ENCODE data around the gene NIP7. TPM values are rescaled to one million over a fixed set of nuclear protein-coding genes. Genes with fewer than 3 reads are reported as not detected.

Gene NIP7
- total RNA-seq, 1 experiment from 2014 or later: 62.8 TPM

DNA sequence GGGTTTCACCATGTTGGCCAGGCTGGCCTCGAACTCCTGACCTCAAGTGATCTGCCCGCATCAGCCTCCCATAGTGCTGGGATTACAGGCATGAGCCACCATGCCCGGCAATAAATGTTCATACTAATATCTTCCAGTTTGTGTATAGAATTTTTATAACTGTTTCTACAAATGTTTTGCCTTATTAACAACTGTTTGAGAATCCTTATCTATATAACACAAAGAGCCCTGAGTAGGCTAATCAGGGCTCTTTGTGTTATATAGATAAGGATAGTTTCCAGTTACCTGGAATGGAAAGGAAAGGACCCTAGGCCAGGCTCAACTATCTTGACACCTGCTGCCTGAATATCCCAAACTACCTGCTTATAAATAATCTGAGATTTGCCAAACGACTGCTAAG is 29.3 kb downstream of the NIP7 start:
- H3K79me2 ChIP-seq (ENCODE audit: insufficient read depth, low read length): peaks cover 46% of the 10 kb centered on the region
- H3K9me2 ChIP-seq (ENCODE audit: insufficient read depth): no peaks in the 10 kb centered on the region
- H3K27ac ChIP-seq (ENCODE audit: low read depth, low read length): no peak overlapping the region
- H3K36me3 ChIP-seq (ENCODE audit: control insufficient read depth in 1 of 2, insufficient read depth in 2 of 2, low read length in 2 of 2): peaks cover 71 to 82% of the 10 kb centered on the region in 2 experiments
- no peak overlapping the region for H3K9ac ChIP-seq (ENCODE audit: low read length)
- H4K20me1 ChIP-seq (ENCODE audit: insufficient read depth): peaks cover 9% of the 10 kb centered on the region; the same call in 1 of the 2 replicates
- CTCF ChIA-PET: no interaction called here
- H2AFZ ChIP-seq (ENCODE audit: low read depth, low read length, poor library complexity, severe bottlenecking): no peak overlapping the region
- ATAC-seq (no peak), DNase-seq (ENCODE audit: low read depth, low spot score) (no peak)
- no peaks in the 10 kb centered on the region for H3K27me3 ChIP-seq (ENCODE audit: insufficient read depth, low read length)
- H3K4me2 ChIP-seq (ENCODE audit: low read length): no peak overlapping the region
- RAD21 ChIA-PET (ENCODE audit: low non-redundant PET in 1 of 2, low total read pairs in 2 of 2, uncharacterized antibody in 2 of 2, unreplicated experiment in 2 of 2): no interaction called here
- no peak for TF ChIP-seq EZH2phosphoT487 (IDR thresholded peaks at IDR 0.05; ENCODE audit: borderline replicate concordance)
- TF ChIP-seq, protein P1, sequence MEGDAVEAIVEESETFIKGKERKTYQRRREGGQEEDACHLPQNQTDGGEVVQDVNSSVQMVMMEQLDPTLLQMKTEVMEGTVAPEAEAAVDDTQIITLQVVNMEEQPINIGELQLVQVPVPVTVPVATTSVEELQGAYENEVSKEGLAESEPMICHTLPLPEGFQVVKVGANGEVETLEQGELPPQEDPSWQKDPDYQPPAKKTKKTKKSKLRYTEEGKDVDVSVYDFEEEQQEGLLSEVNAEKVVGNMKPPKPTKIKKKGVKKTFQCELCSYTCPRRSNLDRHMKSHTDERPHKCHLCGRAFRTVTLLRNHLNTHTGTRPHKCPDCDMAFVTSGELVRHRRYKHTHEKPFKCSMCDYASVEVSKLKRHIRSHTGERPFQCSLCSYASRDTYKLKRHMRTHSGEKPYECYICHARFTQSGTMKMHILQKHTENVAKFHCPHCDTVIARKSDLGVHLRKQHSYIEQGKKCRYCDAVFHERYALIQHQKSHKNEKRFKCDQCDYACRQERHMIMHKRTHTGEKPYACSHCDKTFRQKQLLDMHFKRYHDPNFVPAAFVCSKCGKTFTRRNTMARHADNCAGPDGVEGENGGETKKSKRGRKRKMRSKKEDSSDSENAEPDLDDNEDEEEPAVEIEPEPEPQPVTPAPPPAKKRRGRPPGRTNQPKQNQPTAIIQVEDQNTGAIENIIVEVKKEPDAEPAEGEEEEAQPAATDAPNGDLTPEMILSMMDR (IDR thresholded peaks at IDR 0.05 in 2 of 3, conservative IDR thresholded peaks at IDR 0.05 in 1 of 3; ENCODE audit: borderline replicate concordance in 1 of 3, insufficient read depth in 1 of 3, low read depth in 2 of 3, low read length in 2 of 3): no peak
- no peak for TF ChIP-seq ZFX (IDR thresholded peaks at IDR 0.05)
- TF ChIP-seq SIN3A (IDR thresholded peaks at IDR 0.05; ENCODE audit: low read depth): no peak
- TF ChIP-seq ELF1 (IDR thresholded peaks at IDR 0.05; ENCODE audit: borderline replicate concordance, low read depth): no peak
- no peak for TF ChIP-seq SRF (IDR thresholded peaks at IDR 0.05; ENCODE audit: low read depth)
- TF ChIP-seq, protein P2, sequence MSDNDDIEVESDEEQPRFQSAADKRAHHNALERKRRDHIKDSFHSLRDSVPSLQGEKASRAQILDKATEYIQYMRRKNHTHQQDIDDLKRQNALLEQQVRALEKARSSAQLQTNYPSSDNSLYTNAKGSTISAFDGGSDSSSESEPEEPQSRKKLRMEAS (IDR thresholded peaks at IDR 0.05): no peak
- no peak for TF ChIP-seq RAD21 (IDR thresholded peaks at IDR 0.05; ENCODE audit: low read depth)
- no peak for TF ChIP-seq CEBPB (IDR thresholded peaks at IDR 0.05; ENCODE audit: low read depth)
- TF ChIP-seq TCF7L2 (IDR thresholded peaks at IDR 0.05; ENCODE audit: borderline replicate concordance, extremely low read depth, insufficient read depth, insufficient read length): no peak
- no peak for TF ChIP-seq SP1 (IDR thresholded peaks at IDR 0.05; ENCODE audit: low read depth)
- TF ChIP-seq, protein P3, sequence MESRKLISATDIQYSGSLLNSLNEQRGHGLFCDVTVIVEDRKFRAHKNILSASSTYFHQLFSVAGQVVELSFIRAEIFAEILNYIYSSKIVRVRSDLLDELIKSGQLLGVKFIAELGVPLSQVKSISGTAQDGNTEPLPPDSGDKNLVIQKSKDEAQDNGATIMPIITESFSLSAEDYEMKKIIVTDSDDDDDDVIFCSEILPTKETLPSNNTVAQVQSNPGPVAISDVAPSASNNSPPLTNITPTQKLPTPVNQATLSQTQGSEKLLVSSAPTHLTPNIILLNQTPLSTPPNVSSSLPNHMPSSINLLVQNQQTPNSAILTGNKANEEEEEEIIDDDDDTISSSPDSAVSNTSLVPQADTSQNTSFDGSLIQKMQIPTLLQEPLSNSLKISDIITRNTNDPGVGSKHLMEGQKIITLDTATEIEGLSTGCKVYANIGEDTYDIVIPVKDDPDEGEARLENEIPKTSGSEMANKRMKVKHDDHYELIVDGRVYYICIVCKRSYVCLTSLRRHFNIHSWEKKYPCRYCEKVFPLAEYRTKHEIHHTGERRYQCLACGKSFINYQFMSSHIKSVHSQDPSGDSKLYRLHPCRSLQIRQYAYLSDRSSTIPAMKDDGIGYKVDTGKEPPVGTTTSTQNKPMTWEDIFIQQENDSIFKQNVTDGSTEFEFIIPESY (IDR thresholded peaks at IDR 0.05; ENCODE audit: extremely low read depth, insufficient replicate concordance, low read length): no peak
- no peak for TF ChIP-seq EGR1 (IDR thresholded peaks at IDR 0.05; ENCODE audit: low read depth)
- no peak for TF ChIP-seq POLR2AphosphoS5 (IDR thresholded peaks at IDR 0.05; ENCODE audit: low read depth, low read length)
- no peak for TF ChIP-seq JUND (IDR thresholded peaks at IDR 0.05)
- TF ChIP-seq, protein P4, sequence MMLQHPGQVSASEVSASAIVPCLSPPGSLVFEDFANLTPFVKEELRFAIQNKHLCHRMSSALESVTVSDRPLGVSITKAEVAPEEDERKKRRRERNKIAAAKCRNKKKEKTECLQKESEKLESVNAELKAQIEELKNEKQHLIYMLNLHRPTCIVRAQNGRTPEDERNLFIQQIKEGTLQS (IDR thresholded peaks at IDR 0.05): no peak
- no peak for TF ChIP-seq YY1 (IDR thresholded peaks at IDR 0.05; ENCODE audit: extremely low read depth, insufficient replicate concordance, low read depth, low read length)
- H3K9me3 ChIP-seq (ENCODE audit: control insufficient read depth in 1 of 2, insufficient read depth in 1 of 2, low read depth in 1 of 2, low read length in 2 of 2): no peaks in the 10 kb centered on the region
- POLR2A ChIA-PET: no interaction called here
- H3K4me3 ChIP-seq (replicated peaks in 1 of 2; ENCODE audit: low read depth in 1 of 2, low read length in 2 of 2): no peak overlapping the region
- intact Hi-C loops (cut with micrococcal nuclease): no loop called here
- no peaks in the 10 kb centered on the region for H3K4me1 ChIP-seq (ENCODE audit: control insufficient read depth in 1 of 2, insufficient read depth in 2 of 2, low read length in 2 of 2)
- BruUV-seq (replicated peaks): no TSS peak

All from HCT116 (cell line).